IMR-90 (cell line): Measurements from ENCODE around the gene RIPOR3.

ENCODE experiments used
- BHLHE40 ChIP-seq: fragments of 150-350 bp; IDR thresholded peaks from 2 replicates; pipeline ENCODE4 v1.6.1; 2016; ENCODE audit warnings: mild to moderate bottlenecking, low read depth, low read length
- CEBPB ChIP-seq: IDR thresholded peaks from 2 replicates; pipeline ENCODE4 v1.6.1; 2012; ENCODE audit warnings: low read depth, low read length, improper control_type of control experiment
- CTCF ChIP-seq: conservative IDR thresholded peaks from 2 replicates; pipeline ENCODE4 v1.5.1; 2012; ENCODE audit warnings: mild to moderate bottlenecking, low read depth, low read length, improper control_type of control experiment
- MXI1 ChIP-seq: IDR thresholded peaks from 2 replicates; pipeline ENCODE4 v1.6.1; 2012; ENCODE audit warnings: low read depth, mild to moderate bottlenecking, low read length, moderate library complexity, borderline replicate concordance
- POLR2A ChIP-seq: IDR thresholded peaks from 2 replicates; pipeline ENCODE4 v1.6.1; 2012; ENCODE audit warnings: mild to moderate bottlenecking, low read depth, low read length
- RAD21 ChIP-seq: IDR thresholded peaks from 2 replicates; pipeline ENCODE4 v1.6.1; 2012; ENCODE audit warnings: low read length, improper control_type of control experiment
- USF2 ChIP-seq: fragments of 150-350 bp; IDR thresholded peaks from 2 replicates; pipeline ENCODE4 v1.6.1; 2017; ENCODE audit warnings: mild to moderate bottlenecking, antibody characterized with exemption, low read length, low read depth

GRCh38 chr20:50676858-50677257 is 14.5 kb downstream of the RIPOR3 start:
- TF ChIP-seq CEBPB (no peak), POLR2A (no peak), RAD21 (no peak), MXI1 (no peak), USF2 (no peak), BHLHE40 (no peak), CTCF (no peak)
